Activated CD4-positive, alpha-beta T cell treated with anti-CD3 and anti-CD28 coated beads for 4 hours (primary cell): ENCODE data around the gene SLC25A34.

Source experiments
- DNase-seq, 2 donors: peaks; one replicate each; pipeline ENCODE4 v3.0.0-alpha.2; 2020

SLC25A34 gene

GRCh38 chr1:15755021-15755645, 19.1 kb downstream of the SLC25A34 start:
- no peak for DNase-seq

GRCh38 chr1:15755646-15756040, 19.6 kb downstream of the SLC25A34 start:
- no peak for DNase-seq

GRCh38 chr1:15756143-15757015, 20.3 kb downstream of the SLC25A34 start:
- DNase-seq = no peak

GRCh38 chr1:15757016-15757543, 21.0 kb downstream of the SLC25A34 start:
- DNase-seq = no peak

- no peak for DNase-seq
Observed at GRCh38 chr1:15757575-15758342, 21.7 kb downstream of the SLC25A34 start.

GRCh38 chr1:15758343-15758931, 22.4 kb downstream of the SLC25A34 start, which contains the start of gene FBLIM1:
Gene FBLIM1 (plus strand): TSS chr1:15758795. CDS start chr1:15764984, 6,189 bp downstream.
- no peak for DNase-seq

- DNase-seq = no peak
Observed at GRCh38 chr1:15758953-15759661, 23.0 kb downstream of the SLC25A34 start.

GRCh38 chr1:15760520-15761211, 24.6 kb downstream of the SLC25A34 start:
- DNase-seq = no peak

- DNase-seq = no peak
Observed at GRCh38 chr1:15761366-15762128, 25.5 kb downstream of the SLC25A34 start.

- no peak for DNase-seq
Observed at GRCh38 chr1:15762546-15762945, 26.5 kb downstream of the SLC25A34 start.

- no peak for DNase-seq
Observed at GRCh38 chr1:15764269-15764764, 28.3 kb downstream of the SLC25A34 start.

- DNase-seq = no peak
Observed at GRCh38 chr1:15764890-15765289, 28.8 kb downstream of the SLC25A34 start.

GRCh38 chr1:15765495-15766194, 29.6 kb downstream of the SLC25A34 start:
- DNase-seq = no peak

- DNase-seq = no peak
Observed at GRCh38 chr1:15767941-15768340, 31.9 kb downstream of the SLC25A34 start.

GRCh38 chr1:15768388-15768787, 32.3 kb downstream of the SLC25A34 start:
- no peak for DNase-seq

GRCh38 chr1:15770313-15770962, 34.4 kb downstream of the SLC25A34 start:
- no peak for DNase-seq

- no peak for DNase-seq
Observed at GRCh38 chr1:15771836-15772515, 35.9 kb downstream of the SLC25A34 start.

- no peak for DNase-seq
Observed at GRCh38 chr1:15775706-15776105, 39.6 kb downstream of the SLC25A34 start.
